HG02970 (cell line): ENCODE measurements around the gene SPATA46.
"Not testable (repeated sequence)": the region's sequence is repeated elsewhere in the genome, so short reads cannot be mapped to it uniquely, and the experiment has no call there.

ENCODE experiments used
- ATAC-seq: cut with Tn5 transposase; IDR thresholded peaks from one replicate; pipeline ENCODE4 v1.9.1; 2021; ENCODE audit warnings: mild to moderate bottlenecking, moderate library complexity, moderate number of reproducible peaks; ENCODE audit not compliant: unreplicated experiment, low FRiP score

The SPATA46 gene

DNA sequence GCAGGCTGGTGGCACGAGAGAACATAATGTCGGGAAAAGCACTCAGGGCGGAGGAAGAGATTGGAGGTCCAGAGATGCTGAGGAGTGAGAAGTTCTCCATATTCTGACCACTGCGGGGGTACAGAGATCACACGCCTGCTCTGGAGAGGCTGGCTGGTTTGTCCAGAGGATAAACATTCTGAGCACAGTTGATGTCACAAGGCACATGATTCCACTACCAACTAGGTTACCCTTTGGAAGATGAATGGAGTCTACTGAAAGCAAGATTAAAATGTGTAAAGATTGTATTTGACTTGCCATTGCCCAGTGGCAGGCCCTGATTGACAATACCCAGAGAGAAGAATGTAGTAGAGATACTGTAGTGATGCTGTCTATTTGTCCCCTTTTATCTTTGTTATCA, at the start of gene SPATA46:
SPATA46 (minus strand) TSS at position 164 of the 400 bp plus-strand sequence; CDS start at position 100, 64 bp downstream.
- no peak for ATAC-seq

DNA sequence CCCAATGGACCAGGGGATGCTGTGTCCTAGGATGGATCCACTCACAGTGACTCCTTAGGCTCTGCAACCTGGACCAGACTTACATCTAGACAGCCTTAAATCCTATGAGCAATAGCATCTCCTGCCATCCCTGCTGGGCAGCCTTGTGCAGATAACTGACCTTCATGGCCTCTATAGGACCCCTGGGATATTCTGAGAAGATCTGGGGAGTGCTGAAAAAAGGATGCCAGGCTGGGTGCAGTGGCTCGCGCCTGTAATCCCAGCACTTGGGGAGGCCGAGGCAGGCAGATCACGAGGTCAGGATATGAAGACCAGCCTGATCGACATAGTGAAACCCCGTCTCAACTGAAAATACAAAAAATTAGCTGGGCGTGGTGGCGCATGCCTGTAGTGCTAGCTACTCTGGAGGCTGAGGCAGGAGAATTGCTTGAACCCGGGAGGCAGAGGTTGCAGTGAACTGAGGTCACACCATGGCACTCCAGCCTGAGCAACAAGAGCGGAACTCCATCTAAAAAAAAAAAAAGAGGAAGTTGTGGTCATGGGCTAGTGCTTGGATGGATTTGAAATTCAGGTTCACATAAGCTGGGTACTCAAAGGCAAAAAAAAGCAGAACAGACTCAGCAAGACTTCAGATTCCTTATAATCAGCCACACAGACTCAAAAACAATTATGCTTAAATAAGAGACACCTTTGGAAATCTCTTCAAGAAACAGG, 46.2 kb upstream of the SPATA46 start:
- no peak for ATAC-seq

- no peak for ATAC-seq
Measured at GRCh38 chr1:162421258-162422164, 44.9 kb upstream of the SPATA46 start.

- ATAC-seq = no peak
Measured at GRCh38 chr1:162420120-162420519, 43.5 kb upstream of the SPATA46 start.

GRCh38 chr1:162419450-162419931, 42.8 kb upstream of the SPATA46 start:
- ATAC-seq = not testable (repeated sequence)

DNA sequence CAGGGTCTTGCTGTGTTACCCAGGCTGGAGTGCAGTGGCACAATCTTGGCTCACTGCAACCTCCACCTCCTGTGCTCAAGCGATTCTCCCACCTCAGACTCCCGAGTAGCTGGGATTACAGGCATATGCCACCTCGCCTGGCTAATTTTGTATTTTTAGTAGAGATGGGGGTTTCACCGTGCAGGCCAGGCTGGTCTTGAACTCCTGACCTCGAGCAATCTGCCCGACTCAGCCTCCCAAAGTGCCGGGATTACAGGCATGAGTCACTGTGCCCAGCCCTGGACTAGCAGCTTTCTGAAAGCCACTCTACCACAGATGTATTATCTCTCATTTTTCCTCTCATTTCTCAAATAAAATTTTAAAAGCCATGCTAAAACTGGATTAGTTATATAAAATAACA, 41.9 kb upstream of the SPATA46 start:
- ATAC-seq = not testable (repeated sequence)

- ATAC-seq = no peak
Measured at GRCh38 chr1:162417650-162418049, 41.0 kb upstream of the SPATA46 start.

DNA sequence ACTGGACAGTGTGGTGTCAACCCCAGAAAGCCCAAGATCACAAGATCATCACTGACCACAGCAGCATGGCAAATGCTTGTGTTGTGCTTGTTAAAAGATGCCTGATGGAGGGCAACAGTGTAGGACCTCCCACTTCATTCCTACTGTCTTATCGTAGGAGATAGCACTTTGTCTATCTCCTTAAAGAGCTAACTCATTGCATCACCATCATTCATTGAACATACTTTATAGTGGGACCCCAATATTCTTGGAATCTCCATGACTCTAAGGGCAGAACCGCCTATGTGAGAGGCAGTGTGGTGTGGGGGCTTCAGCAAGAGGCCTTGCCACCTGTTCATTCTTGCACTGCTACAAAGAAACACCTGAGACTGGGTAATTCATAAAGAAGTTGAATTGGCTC, 40.3 kb upstream of the SPATA46 start:
- no peak for ATAC-seq

DNA sequence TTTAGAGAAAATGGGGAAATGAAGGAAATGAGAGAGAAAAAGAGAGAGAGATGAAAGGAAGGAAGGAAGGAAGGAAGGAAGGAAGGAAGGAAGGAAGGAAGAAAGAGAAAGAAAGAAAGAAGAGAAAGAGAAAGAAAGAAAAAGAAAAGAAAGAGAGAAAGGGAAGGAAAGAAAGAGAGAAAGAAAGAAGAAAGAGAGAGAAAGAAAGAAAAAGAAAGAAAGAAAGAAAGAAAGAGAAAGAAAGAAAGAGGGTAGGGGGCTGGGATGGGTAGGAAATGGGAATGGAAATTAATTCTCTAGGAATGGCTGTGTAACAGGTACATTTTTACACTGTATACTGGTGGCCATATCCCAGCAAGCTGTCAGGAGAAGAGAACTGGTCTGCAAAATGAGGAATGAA, 39.6 kb upstream of the SPATA46 start:
- ATAC-seq = no peak

DNA sequence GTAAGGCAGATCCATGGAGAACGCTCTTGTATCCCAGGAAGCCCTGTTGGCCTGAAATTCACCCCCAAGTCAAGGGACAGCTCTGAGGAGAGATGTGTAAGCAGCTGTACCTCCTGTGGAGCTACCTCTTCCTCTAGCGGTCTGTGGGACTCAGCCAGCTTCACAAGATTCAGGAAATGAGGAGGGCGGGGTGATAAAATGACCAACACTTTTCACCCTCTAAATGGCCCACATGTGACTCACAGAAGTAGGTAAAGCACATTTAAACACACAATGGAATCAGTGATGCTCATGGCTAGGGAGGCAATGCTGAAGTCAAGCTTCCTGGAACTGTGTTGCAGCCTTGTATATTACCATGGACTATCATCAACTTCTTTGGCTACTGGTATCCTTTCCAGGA, 35.3 kb upstream of the SPATA46 start, which contains the start of gene SH2D1B:
SH2D1B (minus strand) TSS at position 135 of the 400 bp plus-strand sequence; CDS start at position 15, 120 bp downstream.
- no peak for ATAC-seq

DNA sequence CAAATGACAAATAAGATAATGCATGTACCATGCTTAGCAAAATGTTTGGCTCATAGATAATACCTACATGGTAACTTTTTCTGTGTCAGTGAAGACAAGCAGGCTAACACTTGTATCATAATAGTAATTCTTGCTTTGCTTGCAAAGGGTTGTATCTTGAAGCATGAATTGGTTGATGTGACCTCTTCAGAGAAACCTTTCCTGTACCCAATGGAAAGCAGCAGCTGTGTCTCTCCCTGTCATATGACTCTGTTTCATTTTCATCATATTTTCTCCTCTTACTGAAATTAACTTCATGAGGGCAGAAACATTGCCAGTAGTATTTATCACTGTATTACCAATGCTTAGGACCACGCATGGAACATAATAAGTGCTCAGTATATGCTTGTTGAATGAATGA, 30.9 kb upstream of the SPATA46 start:
- ATAC-seq = no peak

GRCh38 chr1:162406811-162407210, 30.2 kb upstream of the SPATA46 start:
- no peak for ATAC-seq

GRCh38 chr1:162405800-162406199, 29.1 kb upstream of the SPATA46 start:
- no peak for ATAC-seq

DNA sequence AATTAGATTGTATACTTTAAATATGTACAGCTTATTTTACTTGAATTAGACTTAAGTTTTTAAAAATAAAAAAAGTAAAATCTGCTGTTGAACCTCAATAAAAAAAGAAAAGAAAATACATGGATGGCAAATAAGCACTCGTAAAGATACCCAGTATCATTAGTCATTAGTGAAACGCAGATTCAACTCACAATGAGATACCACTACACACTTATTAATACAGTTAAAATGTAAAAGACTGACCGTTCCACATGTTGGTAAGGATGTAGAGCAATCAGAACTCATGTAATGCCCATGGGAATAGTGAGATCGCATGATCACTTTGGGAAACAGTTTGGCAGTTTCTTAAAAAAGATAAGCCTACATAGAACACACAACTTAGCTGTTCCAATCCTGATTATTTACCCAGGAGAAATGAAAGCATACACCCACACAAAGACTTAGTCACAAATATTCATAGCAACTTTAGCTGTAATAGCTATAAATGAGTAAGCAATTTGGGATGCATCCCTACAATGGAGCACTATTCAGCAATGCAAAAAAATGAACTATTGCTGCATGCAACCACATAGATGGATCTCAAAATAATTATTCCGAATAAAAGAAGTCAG, 28.0 kb upstream of the SPATA46 start:
- ATAC-seq = no peak

DNA sequence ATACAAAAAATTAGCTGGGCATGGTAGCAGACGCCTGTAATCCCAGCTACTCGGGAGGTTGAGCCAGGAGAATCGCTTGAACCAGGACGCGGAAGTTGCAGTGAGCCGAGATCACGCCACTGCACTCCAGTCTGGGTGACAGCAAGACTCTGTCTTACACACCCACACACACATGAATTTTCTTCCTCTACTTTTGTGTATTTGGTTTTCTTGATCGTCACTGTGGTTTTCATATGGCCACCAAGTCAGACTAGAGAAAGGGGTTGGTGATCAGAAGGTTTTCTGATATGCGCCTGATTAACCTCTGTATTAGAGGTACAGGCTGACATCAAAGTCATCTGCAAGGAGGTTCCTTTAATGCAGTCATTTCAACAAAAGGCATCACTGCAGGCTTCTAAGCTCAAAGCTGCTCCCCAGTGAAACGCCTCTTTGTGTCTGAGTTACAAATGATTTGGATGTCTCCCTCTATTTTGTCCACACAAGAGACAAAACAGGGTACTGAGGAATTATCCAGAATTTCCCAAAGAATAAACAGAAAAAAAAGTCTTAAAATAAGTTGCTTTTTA, 24.2 kb upstream of the SPATA46 start:
- ATAC-seq = no peak

DNA sequence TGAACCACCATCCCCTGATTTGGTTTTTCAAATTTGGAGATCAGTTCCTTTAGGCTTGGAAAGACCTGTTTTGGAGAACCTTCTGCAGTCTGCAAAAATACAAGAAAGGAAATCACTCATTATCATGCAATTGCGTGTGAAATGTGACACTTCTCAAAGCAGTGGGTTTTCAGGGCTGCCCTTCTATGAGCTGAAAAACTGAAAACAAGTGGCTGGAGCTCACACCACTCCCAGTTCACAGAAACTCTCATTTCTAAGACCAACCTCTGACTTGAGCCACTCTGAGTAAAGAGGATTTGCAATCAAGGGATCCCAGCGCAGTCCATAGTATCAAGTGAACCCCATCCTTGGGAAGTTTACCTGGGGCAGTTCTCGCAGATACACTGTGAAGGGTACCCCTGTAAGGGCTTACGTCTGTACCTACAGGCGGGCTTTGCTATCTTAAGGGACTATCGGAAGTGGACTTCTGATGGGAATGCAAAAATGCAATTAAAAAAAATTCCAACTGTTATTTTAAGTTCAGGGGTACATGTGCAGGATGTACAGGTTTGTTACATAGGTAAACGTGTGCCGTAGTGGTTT, 22.4 kb upstream of the SPATA46 start:
- ATAC-seq = no peak

DNA sequence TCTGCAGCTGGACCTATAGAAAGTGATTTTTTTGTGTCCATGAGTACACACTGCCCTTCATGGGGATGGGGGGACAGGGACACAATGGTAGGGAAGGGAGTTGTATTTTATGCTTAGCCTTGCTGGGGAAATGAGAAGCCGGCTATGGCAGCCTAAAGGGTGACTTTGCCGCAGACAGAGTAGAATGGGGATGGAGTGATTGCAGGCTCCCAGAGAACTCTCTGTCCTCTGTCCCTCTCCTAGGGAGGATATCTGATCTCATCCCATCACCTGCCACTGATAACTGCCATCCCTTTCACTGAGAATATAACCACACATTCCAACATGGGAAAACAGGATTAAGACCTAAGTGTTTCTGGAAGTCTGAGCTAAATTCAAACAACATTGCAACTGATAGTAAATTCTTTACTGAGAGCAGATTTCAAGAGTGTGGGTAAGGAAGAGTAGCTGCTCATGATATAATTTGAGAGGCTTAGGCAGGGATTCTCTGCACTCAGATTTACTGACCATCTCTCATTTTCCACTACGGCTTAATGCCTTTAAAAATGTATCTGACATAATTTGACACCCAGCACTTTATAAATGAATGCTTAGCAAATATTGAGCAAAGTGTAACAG, 21.4 kb upstream of the SPATA46 start:
- ATAC-seq = no peak

GRCh38 chr1:162397039-162397448, 20.4 kb upstream of the SPATA46 start:
- ATAC-seq = no peak

DNA sequence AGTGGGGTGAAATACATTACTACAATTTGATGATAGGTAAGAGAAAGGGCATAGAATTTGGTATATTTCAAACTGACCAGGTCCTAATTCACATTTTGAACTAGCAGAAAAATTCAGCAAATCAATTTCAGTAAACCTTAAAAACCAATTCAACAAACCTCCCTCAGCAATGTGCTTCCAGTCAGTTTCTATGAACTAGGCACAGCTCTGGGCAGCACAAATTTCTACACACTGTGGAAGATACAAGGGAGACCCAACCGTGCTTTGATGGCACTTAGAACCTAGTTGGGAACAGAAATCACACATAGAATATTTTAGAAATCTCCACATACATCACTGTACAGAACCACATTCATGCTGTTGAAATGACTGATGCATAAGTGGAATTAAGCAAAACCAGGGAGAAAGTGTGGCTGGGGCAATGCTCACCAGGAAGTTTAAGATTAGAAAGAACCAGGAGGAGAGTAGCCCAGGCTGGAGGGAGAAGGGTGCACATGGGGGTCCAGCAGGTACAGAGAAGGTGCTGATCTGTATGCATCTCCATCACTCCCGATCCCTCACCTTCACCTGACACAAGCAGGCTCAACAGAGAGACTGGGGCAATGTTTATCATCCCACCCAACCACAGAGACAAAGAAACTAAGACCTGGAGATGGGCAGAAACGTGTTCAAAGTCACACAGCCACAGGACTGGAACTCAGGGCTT, 19.7 kb upstream of the SPATA46 start:
- no peak for ATAC-seq
